GM12878 (cell line): ENCODE results near the gene MGAT5. TPM values are rescaled to one million over a fixed set of nuclear protein-coding genes. Genes with fewer than 3 reads are reported as not detected.

Experiments
- ATAC-seq: fragments of 200-7000 bp; cut with Tn5 transposase; 3 replicates; pipeline ENCODE4 v1.9.1; 2020; ENCODE audit warnings: mild to moderate bottlenecking, moderate library complexity
- BruUV-seq: library from RNA; stranded (reverse); fragments of 400-500 nt; replicated peaks from 2 replicates; lab custom pipeline; 2021; lab: Mats Ljungman, UMichigan
- CTCF ChIA-PET: fragments of 300-600 bp; sonication (Branson Sonifier 250); formaldehyde crosslinking; extraction: SDS; loops from one replicate; lab custom pipeline; 2021; ENCODE audit warnings: inconsistent platforms; lab: Yijun Ruan, JAX
- POLR2A ChIA-PET: fragments of 350-600 bp; formaldehyde crosslinking; extraction: SDS; loops from one replicate; lab custom pipeline; 2021; ENCODE audit warnings: inconsistent platforms; lab: Charles Lee
- RAD21 ChIA-PET: fragments of 300-600 bp; sonication (Branson Sonifier 250); formaldehyde crosslinking; loops from one replicate; lab custom pipeline; 2023; ENCODE audit warnings: antibody characterized with exemption; ENCODE audit not compliant: unreplicated experiment; lab: Charles Lee
- SMC1A ChIA-PET: fragments of 300-600 bp; sonication (Branson Sonifier 250); formaldehyde crosslinking; loops from one replicate; lab custom pipeline; 2023; ENCODE audit not compliant: unreplicated experiment, uncharacterized antibody; lab: Charles Lee
- DNase-seq: peaks from one replicate; pipeline ENCODE4 v3.0.0-alpha.2; 2011; ENCODE audit warnings: low read depth, low spot score
- FAIRE-seq: peaks from 3 replicates; lab custom pipeline; 2011; peaks lifted over from hg19 to GRCh38; lab: Jason Lieb, UNC
- H2AFZ ChIP-seq: 2 replicates; pipeline ENCODE4 v1.6.0; 2011; ENCODE audit warnings: low read depth, low read length, control low read depth; ENCODE audit not compliant: control insufficient read depth
- H3K27ac ChIP-seq: 2 replicates; pipeline ENCODE4 v1.5.1; 2011; ENCODE audit warnings: control low read depth; ENCODE audit not compliant: control insufficient read depth, insufficient read depth
- H3K27me3 ChIP-seq, 2 experiments: replicated peaks in 1 of 2; 2 replicates each; pipeline versions ENCODE4 v1.6.0 to v1.6.1; 2011; ENCODE audit warnings: low read length in 1 of 2; ENCODE audit not compliant: control insufficient read depth in 2 of 2, insufficient read depth in 2 of 2
- H3K36me3 ChIP-seq, 2 experiments: 2 replicates each; pipeline ENCODE4 v1.5.1; 2011; ENCODE audit warnings: low read length in 1 of 2; ENCODE audit not compliant: control insufficient read depth in 2 of 2, insufficient read depth in 2 of 2
- H3K4me1 ChIP-seq: 2 replicates; pipeline ENCODE4 v1.6.1; 2011; ENCODE audit warnings: mild to moderate bottlenecking, low read length, moderate library complexity, mixed read lengths; ENCODE audit not compliant: control insufficient read depth, insufficient read depth
- H3K4me2 ChIP-seq: 2 replicates; pipeline ENCODE4 v1.6.0; 2011; ENCODE audit warnings: control low read depth; ENCODE audit not compliant: control insufficient read depth, insufficient read depth
- H3K4me3 ChIP-seq: fragments of 200-600 bp; sonication (generic); 2 replicates; pipeline ENCODE4 v1.5.1; 2016
- H3K79me2 ChIP-seq: 2 replicates; pipeline ENCODE4 v1.6.0; 2011; ENCODE audit warnings: low read length; ENCODE audit not compliant: control insufficient read depth, insufficient read depth
- H3K9ac ChIP-seq: 2 replicates; pipeline ENCODE4 v1.8.0; 2011; ENCODE audit warnings: low read length, control low read depth, mixed read lengths; ENCODE audit not compliant: control insufficient read depth, insufficient read depth
- H3K9me3 ChIP-seq: replicated peaks from 3 replicates; pipeline ENCODE4 v1.5.1; 2011; ENCODE audit warnings: mild to moderate bottlenecking, low read length; ENCODE audit not compliant: control insufficient read depth, insufficient read depth
- H4K20me1 ChIP-seq: 2 replicates; pipeline ENCODE4 v1.6.0; 2011; ENCODE audit not compliant: control insufficient read depth, insufficient read depth
- LARP7 ChIP-seq: fragments of 450-650 bp; IDR thresholded peaks from 2 replicates; pipeline ENCODE4 v1.6.1; 2017; ENCODE audit warnings: mild to moderate bottlenecking
- MAX ChIP-seq: IDR thresholded peaks from 2 replicates; pipeline ENCODE4 v1.6.1; 2012; ENCODE audit warnings: low read depth, low read length, improper control_type of control experiment
- NRF1 ChIP-seq: conservative IDR thresholded peaks from 2 replicates; pipeline ENCODE4 v1.6.1; 2011; ENCODE audit warnings: mild to moderate bottlenecking, low read depth, low read length, improper control_type of control experiment
- PAX5 ChIP-seq: IDR thresholded peaks from 2 replicates; pipeline ENCODE4 v1.6.1; 2011; ENCODE audit warnings: low read depth, low read length, borderline replicate concordance
- RFX5 ChIP-seq: IDR thresholded peaks from 2 replicates; pipeline ENCODE4 v1.6.1; 2011; ENCODE audit warnings: low read depth, low read length, improper control_type of control experiment
- SKIL ChIP-seq: fragments of 450-650 bp; IDR thresholded peaks from 2 replicates; pipeline ENCODE4 v1.6.1; 2017; ENCODE audit warnings: mild to moderate bottlenecking, low read depth, inconsistent platforms; ENCODE audit not compliant: poor library complexity, severe bottlenecking
- SUZ12 ChIP-seq: fragments of 200-600 bp; sonication (generic); IDR thresholded peaks from one replicate; pipeline ENCODE4 v1.6.1; 2018; ENCODE audit warnings: antibody characterized with exemption, mild to moderate bottlenecking; ENCODE audit not compliant: unreplicated experiment
- TAF1 ChIP-seq: IDR thresholded peaks from 2 replicates; pipeline ENCODE4 v1.6.1; 2011; ENCODE audit warnings: mild to moderate bottlenecking, low read depth, low read length, borderline replicate concordance
- YBX1 ChIP-seq: fragments of 450-650 bp; IDR thresholded peaks from 2 replicates; pipeline ENCODE4 v1.6.1; 2016; ENCODE audit warnings: antibody characterized with exemption
- YY1 ChIP-seq: IDR thresholded peaks from 2 replicates; pipeline ENCODE4 v1.6.1; 2011; ENCODE audit warnings: low read depth, mild to moderate bottlenecking, low read length
- ZBTB4 ChIP-seq: fragments of 450-650 bp; formaldehyde crosslinking; IDR thresholded peaks from 2 replicates; pipeline ENCODE4 v1.4.0; 2022; ENCODE audit warnings: mild to moderate bottlenecking, moderate library complexity
- ZBTB40 ChIP-seq: fragments of 450-650 bp; IDR thresholded peaks from 2 replicates; pipeline ENCODE4 v1.6.1; 2016; ENCODE audit warnings: mild to moderate bottlenecking, moderate library complexity, borderline replicate concordance
- ZNF207 ChIP-seq: fragments of 450-650 bp; IDR thresholded peaks from 2 replicates; pipeline ENCODE4 v1.6.1; 2014; ENCODE audit warnings: antibody characterized with exemption, mild to moderate bottlenecking, borderline replicate concordance
- ZSCAN29 ChIP-seq: fragments of 450-650 bp; IDR thresholded peaks from 2 replicates; pipeline ENCODE4 v1.6.1; 2017; ENCODE audit warnings: mild to moderate bottlenecking, moderate library complexity
- ZZZ3 ChIP-seq: IDR thresholded peaks from 2 replicates; pipeline ENCODE4 v1.6.1; 2011; ENCODE audit warnings: low read depth; ENCODE audit not compliant: control insufficient read depth, insufficient read length
- WGBS: methylation state at CpG from one replicate; pipeline ENCODE4 v1.1.6; 2016; ENCODE audit warnings: low lambda C conversion rate; ENCODE audit not compliant: insufficient replicate concordance, insufficient coverage; ENCODE audit errors: missing lambda C conversion rate; 5-methylcytosine and 5-hydroxymethylcytosine counted together
- in situ Hi-C: fragments of 300-500 bp; cut with MboI; formaldehyde crosslinking; loops from 9 replicates; pipeline ENCODE4 v1.14.3; 2018; ENCODE audit warnings: mixed read lengths
- intact Hi-C: fragments of 100-400 bp; cut with micrococcal nuclease; formaldehyde crosslinking; loops from one replicate; pipeline ENCODE4 v1.14.2; 2022; ENCODE audit not compliant: unreplicated experiment
- polyA plus RNA-seq, 11 experiments: library from polyadenylated mRNA; depleted of rRNA in 4 of 11; unstranded in 6 of 11; stranded (reverse) in 5 of 11; fragments of >200 nt; fragmentation: Nextera tagmentation in 4 of 11; fragmentation: Illumina TruSeq in 1 of 11; extraction: Ambion mirVana in 4 of 11; extraction: Trizol in 1 of 11; gene quantifications; 1 replicate in 1 of 11; 2 replicates in 10 of 11; pipeline versions ENCODE4 v1.2.1 to v1.2.3, GENCODE V29; 2011 to 2016; ENCODE audit warnings: inconsistent platforms in 2 of 11, missing spikeins in 2 of 11, low read depth in 1 of 11
- total RNA-seq, 4 experiments: library from RNA; depleted of rRNA in 3 of 4; stranded (reverse); fragments of >200 nt in 3 of 4; fragmentation: Illumina TruSeq in 1 of 4; extraction: Trizol in 1 of 4; gene quantifications; 2 replicates each; pipeline versions ENCODE4 v1.2.1 to v1.2.3, GENCODE V29; 2013 to 2021

The MGAT5 gene
- total and polyA plus RNA-seq, 10 of the 15 experiments (the other 5 are each of a cell fraction or from before 2014, with no cell fraction given), result 4.9 to 104 (median 36.2) TPM

GRCh38 chr2:134393075-134393461 is 139.2 kb downstream of the MGAT5 start:
- no peaks in the 10 kb centered on the region for H3K9me3 ChIP-seq
- H4K20me1 ChIP-seq, result no peaks in the 10 kb centered on the region
- peaks cover 21% of the 10 kb centered on the region for H3K4me1 ChIP-seq
- ATAC-seq (no peak), DNase-seq (no peak), FAIRE-seq (no peak)
- H3K36me3 ChIP-seq, result peaks cover 6 to 10% of the 10 kb centered on the region in 2 experiments
- SMC1A ChIA-PET, result interaction anchor here (0.6 to 2.8 kb wide), 4 partner anchors 19 to 275 kb away, joined by 3 to 15 read pairs (median 5); no protein-coding TSS in a partner anchor
- CTCF ChIA-PET, result interaction anchor here (1.1 to 2.6 kb wide), 5 partner anchors 11 to 275 kb away, joined by 3 to 9 read pairs (median 4); no protein-coding TSS in a partner anchor
- intact Hi-C loops (no loop called here), in situ Hi-C loops (no loop called here)
- H3K27me3 ChIP-seq, result no peaks in the 10 kb centered on the region
- no peaks in the 10 kb centered on the region; the same call in 1 of the 2 replicates for H3K79me2 ChIP-seq
- RAD21 ChIA-PET, result interaction anchor here (2.1 kb wide), 2 partner anchors 19 to 110 kb away, joined by 6 to 14 read pairs; no protein-coding TSS in a partner anchor
- no peak overlapping the region for H3K4me3 ChIP-seq
- POLR2A ChIA-PET, result interaction anchor here (1.0 kb wide), 1 partner anchor 19 kb away, joined by 3 read pairs; no protein-coding TSS in a partner anchor
- no peak overlapping the region for H3K4me2 ChIP-seq
- H2AFZ ChIP-seq, result no peak overlapping the region
- BruUV-seq, result no TSS peak
- no peak overlapping the region for H3K9ac ChIP-seq
- 100% methylated on average over 3 of the region's 3 CpGs for WGBS
- H3K27ac ChIP-seq, result no peak overlapping the region
- TF ChIP-seq RFX5, result no peak
- TF ChIP-seq ZSCAN29, result no peak
- no peak for TF ChIP-seq ZNF207
- no peak for TF ChIP-seq TAF1
- no peak for TF ChIP-seq ZBTB40
- TF ChIP-seq YY1, result no peak
- no peak for TF ChIP-seq MAX
- no peak for TF ChIP-seq ZZZ3
- TF ChIP-seq ZBTB4 (CRISPR knock-in tag), result no peak
- TF ChIP-seq PAX5, result no peak
- no peak for TF ChIP-seq NRF1
- TF ChIP-seq LARP7, result no peak
- no peak for TF ChIP-seq SUZ12
- no peak for TF ChIP-seq YBX1
- TF ChIP-seq SKIL, result no peak
